Activated CD4-positive, alpha-beta T cell treated with anti-CD3 and anti-CD28 coated beads, Interleukin-2, amount 10 ng/mL, durations not matched to agents 7 days and 5 days (primary cell): ENCODE data around the gene SSH2. TPM values are rescaled to one million over a fixed set of nuclear protein-coding genes. Genes with fewer than 3 reads are reported as not detected.

Experiments
- CTCF ChIA-PET: fragments of 350-600 bp; sonication (Branson Sonifier 250); formaldehyde crosslinking; loops from one replicate; lab custom pipeline; 2021; ENCODE audit warnings: antibody characterized with exemption; lab: Charles Lee
- POLR2A ChIA-PET: fragments of 350-600 bp; sonication (Branson Sonifier 250); formaldehyde crosslinking; loops from one replicate; lab custom pipeline; 2021; ENCODE audit warnings: antibody characterized with exemption; lab: Charles Lee
- DNase-seq: peaks from one replicate; pipeline ENCODE4 v3.0.0-alpha.2; 2020
- H3K27ac Mint-ChIP-seq: one replicate; pipeline ENCODE4 v1.8.0; 2021; ENCODE audit warnings: mild to moderate bottlenecking, moderate library complexity, mixed read lengths
- H3K27me3 Mint-ChIP-seq: one replicate; pipeline ENCODE4 v1.8.0; 2021; ENCODE audit warnings: mixed read lengths
- H3K36me3 Mint-ChIP-seq: one replicate; pipeline ENCODE4 v1.8.0; 2021; ENCODE audit warnings: low read depth, mixed read lengths
- H3K4me1 Mint-ChIP-seq: one replicate; pipeline ENCODE4 v1.8.0; 2021; ENCODE audit warnings: mixed read lengths
- H3K4me3 Mint-ChIP-seq: one replicate; pipeline ENCODE4 v1.8.0; 2021; ENCODE audit warnings: mild to moderate bottlenecking, moderate library complexity, mixed read lengths
- H3K9me3 Mint-ChIP-seq: one replicate; pipeline ENCODE4 v1.8.0; 2021; ENCODE audit warnings: mixed read lengths
- total RNA-seq, 2 experiments: library from RNA; stranded (reverse); gene quantifications; one replicate each; pipeline ENCODE4 v1.2.3, GENCODE V29; 2021

The SSH2 gene
- total RNA-seq, 2 experiments from 2014 or later, result 72.5 to 74.2 TPM

DNA sequence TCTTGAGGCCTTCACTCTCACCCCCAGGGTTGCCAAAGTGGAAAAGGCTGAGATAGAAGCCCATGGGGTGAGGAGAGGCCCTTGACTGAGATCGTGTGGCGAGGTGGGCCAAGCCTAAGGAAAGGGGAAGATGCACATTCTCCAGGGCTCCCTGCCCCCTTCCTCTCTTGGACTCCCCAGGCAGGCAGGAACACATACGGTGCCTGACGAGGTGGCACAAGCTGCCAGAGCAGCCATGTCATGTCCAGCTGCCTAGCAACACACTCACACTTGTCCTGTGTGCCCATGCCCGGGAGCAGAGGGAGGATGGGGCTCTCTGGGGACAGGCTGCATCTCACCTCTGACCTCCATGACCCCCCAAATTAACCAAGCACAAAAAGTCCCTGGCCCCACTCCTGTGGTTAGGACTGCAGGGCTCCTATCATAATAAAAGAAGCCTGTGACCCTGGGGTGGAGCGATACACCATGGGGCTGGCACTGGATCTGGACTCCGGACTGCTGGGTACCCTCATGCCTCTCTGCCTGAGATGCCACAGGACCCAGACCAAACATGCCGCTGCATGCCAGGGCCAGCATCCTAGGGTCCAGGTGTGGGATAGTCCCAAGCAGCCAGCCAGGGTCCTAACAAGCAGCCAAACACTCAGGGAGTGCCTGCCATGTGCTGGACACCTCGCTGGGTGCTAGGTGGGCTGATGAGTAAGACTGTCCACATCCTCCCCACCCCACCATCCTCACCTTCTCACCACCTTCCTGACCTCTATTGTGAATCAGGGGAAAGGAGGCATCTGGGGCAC, 343.2 kb downstream of the SSH2 start:
- CTCF ChIA-PET, result interaction anchor here (1.3 to 4.9 kb wide), 8 partner anchors 8 to 31 kb away, joined by 3 to 36 read pairs (median 6); partner anchors contain the start of gene TP53I13

DNA sequence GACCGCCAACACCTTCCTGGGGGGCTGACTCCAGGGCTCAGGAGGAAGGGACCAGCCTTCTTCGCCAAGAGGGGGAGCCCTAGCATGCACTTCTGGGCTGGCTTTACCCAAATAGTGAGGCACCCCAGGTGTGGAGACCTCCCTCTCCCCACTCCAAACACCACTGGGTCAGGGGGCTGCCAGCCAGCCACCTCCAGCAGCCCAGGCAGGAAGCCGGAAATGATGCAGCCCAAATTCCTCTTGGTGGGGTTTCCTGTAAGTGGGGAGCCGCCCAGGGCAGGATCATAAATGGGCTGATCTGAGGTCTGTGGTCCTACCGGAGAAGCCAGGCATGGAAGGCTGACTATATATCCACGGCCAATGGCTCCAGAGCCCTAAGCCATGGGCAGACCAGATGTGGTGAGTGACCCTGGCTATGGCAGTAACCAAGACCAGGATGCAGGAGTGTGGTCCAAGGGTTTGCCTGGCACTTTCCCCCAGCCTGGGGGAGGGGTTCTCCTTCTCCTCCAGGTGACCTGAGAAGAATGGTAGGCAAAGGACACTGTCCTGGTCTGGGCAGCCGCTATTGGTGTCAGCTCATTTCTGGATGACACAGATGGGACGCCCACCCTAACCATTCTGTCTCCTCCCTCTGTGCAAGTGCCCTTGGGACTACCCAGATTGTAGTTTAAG, 344.8 kb downstream of the SSH2 start:
- Mint-ChIP-seq H3K4me1 (peaks cover 70% of the 10 kb centered on the region), H3K27ac (peak overlapping the region; percentile 86), H3K4me3 (peak overlapping the region; percentile 64), H3K9me3 (no peaks in the 10 kb centered on the region), H3K27me3 (no peaks in the 10 kb centered on the region), H3K36me3 (peaks cover 27% of the 10 kb centered on the region)
- CTCF ChIA-PET, result interaction anchor here (1.4 to 4.9 kb wide), 4 partner anchors 12 to 32 kb away, joined by 3 to 36 read pairs (median 12); no protein-coding TSS in a partner anchor
- POLR2A ChIA-PET, result no interaction called here
- DNase-seq, result peak; percentile 45

More for the DNA sequence above, 343.2 kb downstream of the SSH2 start:
- H3K4me1 Mint-ChIP-seq, result peaks cover 82% of the 10 kb centered on the region
- H3K4me3 Mint-ChIP-seq, result peak overlapping the region; percentile 98
- POLR2A ChIA-PET, result no interaction called here
- H3K9me3 Mint-ChIP-seq, result no peaks in the 10 kb centered on the region
- no peak for DNase-seq
- H3K27ac Mint-ChIP-seq, result peak overlapping the region; percentile 86
- peaks cover 19% of the 10 kb centered on the region for H3K36me3 Mint-ChIP-seq
- H3K27me3 Mint-ChIP-seq, result no peaks in the 10 kb centered on the region

DNA sequence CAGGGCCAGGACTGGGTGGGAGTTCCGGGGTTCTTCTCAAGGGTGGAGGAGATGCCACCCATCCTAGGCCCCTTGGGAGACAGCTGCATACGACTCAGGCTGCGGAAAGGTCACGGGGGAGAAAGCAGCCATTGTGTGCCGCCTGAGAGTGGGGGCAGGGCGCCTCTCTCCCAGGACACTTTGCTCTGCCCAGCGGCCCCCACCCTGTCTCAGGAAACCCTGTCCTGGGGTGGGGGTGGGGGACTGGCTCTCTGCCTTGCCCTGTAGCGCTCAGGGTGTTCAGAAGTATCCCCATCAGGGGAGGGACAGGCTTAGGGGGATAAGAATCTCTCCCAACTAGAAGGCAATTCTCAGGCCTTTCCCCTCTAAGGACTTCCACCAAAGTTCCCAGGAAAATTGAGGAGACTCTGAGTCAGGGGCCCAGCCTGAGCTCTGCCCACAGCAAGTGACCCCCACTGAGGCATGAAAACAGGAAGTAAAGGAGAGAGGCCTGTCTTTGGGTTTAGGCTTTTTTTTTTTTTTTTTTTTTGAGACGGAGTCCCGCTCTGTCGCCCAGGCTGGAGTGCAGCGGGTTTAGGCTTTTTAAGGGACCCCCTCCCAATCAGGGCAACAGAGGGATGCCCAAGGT, 345.5 kb downstream of the SSH2 start:
- peaks cover 69% of the 10 kb centered on the region for H3K4me1 Mint-ChIP-seq
- H3K4me3 Mint-ChIP-seq, result peak overlapping the region; percentile 64
- peaks cover 33% of the 10 kb centered on the region for H3K36me3 Mint-ChIP-seq
- peak overlapping the region; percentile 86 for H3K27ac Mint-ChIP-seq
- ChIA-PET CTCF (interaction anchor here (2.2 to 6.7 kb wide), 3 partner anchors 8 to 33 kb away, joined by 6 to 45 read pairs (median 36); partner anchors contain the start of gene ANKRD13B), POLR2A (no interaction called here)
- no peaks in the 10 kb centered on the region for H3K9me3 Mint-ChIP-seq
- no peak for DNase-seq
- H3K27me3 Mint-ChIP-seq, result no peaks in the 10 kb centered on the region

DNA sequence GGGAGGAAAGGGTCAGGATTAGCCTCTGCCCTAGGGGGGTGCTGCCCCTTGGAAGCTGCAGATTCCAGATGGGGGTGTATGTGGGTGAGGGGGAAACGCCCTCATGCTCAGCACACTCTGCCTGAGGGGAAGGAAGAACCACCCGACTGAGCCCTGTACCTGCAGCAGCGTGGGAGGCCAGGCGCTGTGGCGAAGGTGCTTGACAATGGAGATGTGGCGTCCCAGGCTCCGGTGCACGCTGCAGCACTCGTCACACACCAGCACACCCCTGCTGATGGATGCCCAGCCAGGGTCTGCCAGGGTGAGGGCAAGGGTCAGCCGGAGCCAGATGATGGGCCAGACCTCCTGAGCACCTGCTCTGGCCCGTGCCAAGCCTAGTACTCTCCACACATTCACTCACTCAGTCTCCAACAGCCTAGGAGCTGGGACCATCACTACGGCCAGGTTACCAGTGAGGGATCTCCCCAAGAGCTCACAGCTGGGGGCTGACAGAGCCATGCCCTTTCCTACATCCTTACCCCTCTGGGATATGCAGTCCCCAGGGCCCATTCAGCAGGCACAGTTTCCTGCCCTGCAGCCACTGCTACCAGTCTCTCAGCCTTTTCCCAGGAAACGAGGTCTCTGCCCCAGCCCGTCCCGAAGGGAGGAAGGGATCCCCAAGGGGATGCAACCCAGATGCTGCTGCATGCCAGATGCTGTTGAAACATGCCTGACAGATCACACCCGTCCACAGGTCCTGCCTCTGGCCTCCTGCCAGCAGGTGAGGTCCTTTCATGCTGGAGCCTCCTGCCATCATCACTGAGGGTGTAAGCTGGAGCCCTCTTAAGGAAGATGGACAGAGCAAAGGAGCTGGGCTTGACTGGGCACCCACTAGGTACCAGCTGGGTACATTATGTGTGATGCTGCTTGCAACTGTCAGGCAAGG, 346.4 kb downstream of the SSH2 start:
- POLR2A ChIA-PET, result no interaction called here

DNA sequence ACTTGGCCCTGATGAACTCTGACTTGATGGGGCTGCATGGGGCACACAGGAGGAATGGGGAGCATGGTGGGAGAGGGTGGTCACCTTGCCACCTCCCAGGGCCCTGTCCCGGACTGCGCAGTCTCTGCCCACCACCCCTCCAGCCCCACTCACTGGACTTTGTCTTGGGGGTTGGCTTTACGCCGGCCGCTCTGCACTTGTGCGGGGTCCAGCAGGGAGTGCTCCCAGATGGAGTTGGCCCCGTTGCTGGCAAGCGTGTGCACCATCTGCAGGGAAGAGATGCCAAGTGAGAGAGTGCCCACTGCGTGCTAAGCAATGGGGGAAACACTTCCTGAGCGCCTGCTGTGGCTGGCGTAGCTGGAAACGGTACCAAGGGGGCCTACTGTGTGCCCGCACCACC, 347.3 kb downstream of the SSH2 start:
- Mint-ChIP-seq H3K36me3 (peaks cover 32% of the 10 kb centered on the region), H3K4me3 (no peak overlapping the region), H3K27ac (peak overlapping the region; percentile 9), H3K9me3 (no peaks in the 10 kb centered on the region), H3K4me1 (peaks cover 64% of the 10 kb centered on the region), H3K27me3 (no peaks in the 10 kb centered on the region)
- ChIA-PET POLR2A (no interaction called here), CTCF (interaction anchor here (1.1 to 8.6 kb wide), 5 partner anchors 10 to 35 kb away, joined by 3 to 77 read pairs (median 8); partner anchors contain the start of genes ABHD15, ANKRD13B and TP53I13)
- no peak for DNase-seq

More for the DNA sequence above, 346.4 kb downstream of the SSH2 start:
- no peak for DNase-seq
- H3K4me1 Mint-ChIP-seq, result peaks cover 69% of the 10 kb centered on the region
- peaks cover 33% of the 10 kb centered on the region for H3K36me3 Mint-ChIP-seq
- no peak overlapping the region for H3K4me3 Mint-ChIP-seq
- H3K27me3 Mint-ChIP-seq, result no peaks in the 10 kb centered on the region
- no peaks in the 10 kb centered on the region for H3K9me3 Mint-ChIP-seq
- CTCF ChIA-PET, result interaction anchor here (2.1 to 8.6 kb wide), 4 partner anchors 9 to 34 kb away, joined by 6 to 77 read pairs (median 26); partner anchors contain the start of genes ABHD15, ANKRD13B and TP53I13
- peak overlapping the region; percentile 86 for H3K27ac Mint-ChIP-seq

DNA sequence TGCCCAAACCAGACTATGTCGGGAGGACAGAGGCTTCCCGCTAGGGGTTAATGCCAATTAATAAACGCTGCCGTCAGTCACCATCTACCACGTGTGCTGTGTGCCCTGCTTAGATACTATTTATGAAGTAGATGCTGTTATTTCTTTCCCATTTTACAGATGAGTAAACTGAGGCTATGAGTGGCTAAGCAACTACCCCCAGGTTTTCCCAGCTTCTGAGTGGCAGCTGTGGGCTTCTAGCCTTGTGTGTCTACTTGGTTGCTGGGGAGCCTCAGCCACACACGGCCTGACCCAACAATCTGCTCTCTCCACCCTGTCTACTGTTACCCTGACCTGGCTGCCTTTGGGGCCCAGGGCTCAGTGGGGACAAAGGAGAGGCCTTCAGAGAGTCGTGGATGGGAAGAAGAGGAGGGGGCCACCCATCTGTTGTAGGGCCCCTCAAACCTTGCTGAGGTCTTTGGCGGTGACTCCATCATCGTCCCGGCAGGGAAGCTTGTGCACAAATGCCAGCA, 347.7 kb downstream of the SSH2 start:
- H3K9me3 Mint-ChIP-seq, result no peaks in the 10 kb centered on the region
- no peak for DNase-seq
- ChIA-PET POLR2A (no interaction called here), CTCF (interaction anchor here (1.1 to 8.6 kb wide), 6 partner anchors 10 to 349 kb away, joined by 3 to 77 read pairs (median 10); partner anchors contain the start of genes ABHD15, ANKRD13B and TP53I13)
- peaks cover 34% of the 10 kb centered on the region for H3K36me3 Mint-ChIP-seq
- no peaks in the 10 kb centered on the region for H3K27me3 Mint-ChIP-seq
- H3K4me1 Mint-ChIP-seq, result peaks cover 59% of the 10 kb centered on the region
- H3K27ac Mint-ChIP-seq, result peak overlapping the region; percentile 9
- H3K4me3 Mint-ChIP-seq, result no peak overlapping the region

DNA sequence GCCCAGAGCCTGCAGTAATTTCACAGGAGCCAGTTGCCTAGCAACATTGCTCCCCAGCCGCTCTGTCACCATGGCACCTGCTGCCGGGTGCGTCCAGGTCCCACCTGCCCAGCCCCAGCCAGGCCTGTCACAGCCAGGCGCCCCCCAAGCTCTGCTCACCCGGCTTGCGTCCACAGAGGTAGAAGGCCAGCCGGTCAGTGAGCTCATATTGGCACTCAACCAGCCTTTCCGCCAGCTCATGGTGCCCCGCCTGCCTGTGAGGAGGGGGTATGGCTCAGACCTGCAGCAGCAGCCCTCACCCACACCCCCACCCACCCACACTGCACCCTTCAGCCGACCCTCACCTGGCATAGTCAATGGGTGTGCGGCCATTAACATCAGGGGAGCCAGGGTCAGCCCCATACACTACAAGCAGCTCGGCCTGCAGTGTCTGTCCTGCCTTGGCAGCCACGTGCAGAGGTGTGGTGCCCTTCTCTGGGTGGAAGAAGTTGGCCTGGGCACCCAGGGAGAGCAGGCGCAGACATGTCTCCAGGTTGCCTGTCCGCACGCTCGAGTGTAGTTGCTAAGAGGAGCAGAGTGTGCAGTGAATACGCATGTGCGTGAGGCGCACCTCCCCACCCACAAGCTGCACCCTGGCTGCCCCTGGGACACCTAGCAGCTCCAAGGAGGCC, 348.3 kb downstream of the SSH2 start:
- Mint-ChIP-seq H3K4me1 (peaks cover 53% of the 10 kb centered on the region), H3K9me3 (no peaks in the 10 kb centered on the region), H3K4me3 (no peak overlapping the region), H3K27ac (no peak overlapping the region), H3K36me3 (peaks cover 34% of the 10 kb centered on the region), H3K27me3 (no peaks in the 10 kb centered on the region)
- ChIA-PET POLR2A (no interaction called here), CTCF (interaction anchor here (0.6 to 8.6 kb wide), 10 partner anchors 9 to 487 kb away, joined by 3 to 77 read pairs (median 8); partner anchors contain the start of genes ABHD15, ANKRD13B and TP53I13)
- DNase-seq, result no peak

DNA sequence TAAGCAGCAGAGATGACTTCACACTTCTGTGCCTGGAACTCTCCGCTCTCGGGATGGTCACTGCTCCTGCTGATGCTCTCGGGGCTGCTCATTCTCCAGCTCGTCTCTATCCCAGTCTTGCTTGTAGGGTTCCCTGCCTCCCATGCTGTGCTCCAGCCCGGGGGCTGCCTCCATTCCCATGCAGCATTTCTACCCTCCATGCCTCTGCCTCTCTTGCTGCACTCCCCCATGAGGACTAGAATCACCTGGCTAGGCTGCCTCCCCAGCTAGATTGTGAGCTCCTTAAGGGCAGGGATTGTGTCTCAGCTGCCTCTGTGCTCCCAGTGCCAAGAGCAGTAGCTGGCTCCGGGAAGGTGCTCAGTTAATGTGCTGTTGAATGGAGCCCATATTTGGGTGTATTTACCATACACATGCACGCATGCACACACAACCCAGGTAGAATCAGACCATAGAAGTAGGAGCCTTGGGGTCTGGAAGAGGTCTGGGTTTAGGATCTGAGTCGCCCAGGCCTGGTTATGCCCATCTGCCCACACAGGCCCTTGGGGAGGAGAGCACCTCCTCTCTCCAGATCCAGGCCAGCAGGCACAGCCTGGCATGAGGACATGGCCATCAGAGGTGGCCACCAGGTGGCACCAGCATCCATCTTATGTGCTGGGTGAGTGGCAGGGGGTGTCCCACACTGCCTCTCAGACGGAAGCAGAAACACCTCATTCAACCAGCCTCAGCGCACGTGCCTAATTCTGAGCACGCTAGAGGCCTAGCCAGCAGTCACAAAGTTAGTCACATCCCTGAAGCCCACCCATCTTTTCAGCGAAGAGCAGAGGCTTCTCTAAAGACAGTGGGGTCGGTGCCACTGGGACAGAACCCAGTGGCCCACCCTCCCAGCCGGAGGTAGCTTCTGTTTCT, 349.9 kb downstream of the SSH2 start:
- ChIA-PET CTCF (interaction anchor here (0.7 to 8.6 kb wide), 12 partner anchors 7 to 210 kb away, joined by 3 to 77 read pairs (median 7); partner anchors contain the start of genes ABHD15, ANKRD13B, CORO6 and TP53I13), POLR2A (no interaction called here)
- H3K9me3 Mint-ChIP-seq, result no peaks in the 10 kb centered on the region
- no peak overlapping the region for H3K4me3 Mint-ChIP-seq
- peaks cover 36% of the 10 kb centered on the region for H3K36me3 Mint-ChIP-seq
- H3K27ac Mint-ChIP-seq, result peak overlapping the region; percentile 84
- DNase-seq, result peak; percentile 92
- H3K27me3 Mint-ChIP-seq, result no peaks in the 10 kb centered on the region
- H3K4me1 Mint-ChIP-seq, result peaks cover 37% of the 10 kb centered on the region

DNA sequence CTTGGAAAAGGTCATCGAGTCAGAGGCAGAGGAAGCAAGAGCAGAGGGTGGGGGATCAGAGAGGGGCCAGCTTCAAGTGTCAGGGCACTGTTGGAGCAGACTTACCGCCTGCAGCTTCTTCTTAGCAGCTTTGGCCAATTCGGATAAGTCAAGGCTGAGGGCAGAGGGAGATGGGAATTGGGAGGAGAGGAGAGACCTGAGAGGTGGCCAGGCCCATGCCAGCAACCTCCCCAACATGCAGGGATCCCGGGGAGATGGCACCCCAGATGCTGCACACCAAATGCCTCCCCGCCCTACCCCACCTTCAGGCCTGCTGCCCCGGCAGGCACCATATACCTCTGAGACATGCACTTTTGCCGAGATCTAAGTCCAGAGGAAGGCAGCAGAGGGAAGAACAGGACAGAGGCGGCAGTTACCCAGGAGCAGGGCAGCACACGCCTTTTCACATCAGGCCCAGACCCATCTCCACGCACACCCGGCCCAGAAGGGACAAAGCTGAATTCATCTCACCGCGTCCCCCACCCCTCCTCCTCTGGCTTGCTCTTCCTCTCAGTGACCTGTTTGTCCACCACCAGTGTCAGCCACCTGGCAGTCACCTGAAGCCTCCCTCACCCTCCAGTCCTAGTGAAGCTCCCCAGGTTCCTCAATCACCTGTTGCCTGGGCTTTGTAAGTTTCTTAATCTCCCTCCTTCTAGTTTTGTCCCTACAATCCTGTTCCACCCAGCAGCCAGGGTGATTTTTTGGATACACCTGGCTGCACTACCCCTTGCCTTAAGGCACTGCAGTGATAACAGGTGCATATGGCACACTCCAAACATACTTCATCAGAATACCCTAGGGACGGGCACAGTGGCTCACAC, 351.2 kb downstream of the SSH2 start:
- Mint-ChIP-seq H3K27ac (no peak overlapping the region), H3K36me3 (peaks cover 42% of the 10 kb centered on the region), H3K27me3 (no peaks in the 10 kb centered on the region), H3K4me1 (peaks cover 25% of the 10 kb centered on the region), H3K4me3 (no peak overlapping the region), H3K9me3 (no peaks in the 10 kb centered on the region)
- no peak for DNase-seq
- POLR2A ChIA-PET, result no interaction called here
- CTCF ChIA-PET, result interaction anchor here (0.9 to 8.6 kb wide), 6 partner anchors 9 to 39 kb away, joined by 3 to 77 read pairs (median 10); partner anchors contain the start of genes ABHD15, ANKRD13B and TP53I13
